Measurements from ENCODE around the gene UTP4. TPM values are rescaled to one million over a fixed set of nuclear protein-coding genes. Genes with fewer than 3 reads are reported as not detected.

UTP4 gene
- total and polyA plus RNA-seq, 2 donors: 18.5 to 19.4 TPM

DNA sequence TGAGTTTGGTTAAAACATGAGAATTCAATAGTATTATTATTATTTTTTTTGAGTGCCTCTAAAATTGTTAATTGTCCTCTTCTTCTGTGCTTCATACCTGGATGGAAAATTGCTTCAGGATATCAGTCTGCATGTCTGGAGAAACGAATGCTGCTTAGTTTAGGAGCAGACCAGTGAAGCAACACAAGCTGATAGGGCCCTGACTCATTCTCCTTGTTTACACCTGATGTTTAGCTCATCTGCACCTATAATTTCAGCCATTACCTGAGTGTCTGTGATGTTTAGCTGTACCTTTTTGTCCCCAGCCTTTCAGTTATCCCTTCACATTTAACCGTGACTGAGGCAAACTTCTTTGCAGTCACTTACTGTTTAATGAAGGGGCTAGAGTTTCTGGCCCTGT lies 69.3 kb downstream of the UTP4 start:
- no peaks in the 10 kb centered on the region for H3K9me3 ChIP-seq (ENCODE audit: control insufficient read depth in 2 of 2, insufficient read depth in 1 of 2, low read length in 1 of 2)
- WGBS: 97% methylated on average over 2 of the region's 2 CpGs
- H3K36me3 ChIP-seq (ENCODE audit: control insufficient read depth in 2 of 2, insufficient read depth in 2 of 2, low read length in 1 of 2): no peaks in the 10 kb centered on the region
- DNase-seq (ENCODE audit: low read depth in 6 of 9, low spot score in 9 of 9): no peak
- no peak overlapping the region for H3K27ac ChIP-seq (ENCODE audit: low read depth in 1 of 2, low read length in 1 of 2)
- H3K27me3 ChIP-seq (ENCODE audit: control insufficient read depth in 2 of 2, insufficient read depth in 1 of 2, low read length in 1 of 2): no peaks in the 10 kb centered on the region
- H3K4me3 ChIP-seq (ENCODE audit: low read length in 2 of 2): no peak overlapping the region
- H3K4me1 ChIP-seq (ENCODE audit: control insufficient read depth in 2 of 2, insufficient read depth in 2 of 2, low read length in 2 of 2): no peaks in the 10 kb centered on the region

DNA sequence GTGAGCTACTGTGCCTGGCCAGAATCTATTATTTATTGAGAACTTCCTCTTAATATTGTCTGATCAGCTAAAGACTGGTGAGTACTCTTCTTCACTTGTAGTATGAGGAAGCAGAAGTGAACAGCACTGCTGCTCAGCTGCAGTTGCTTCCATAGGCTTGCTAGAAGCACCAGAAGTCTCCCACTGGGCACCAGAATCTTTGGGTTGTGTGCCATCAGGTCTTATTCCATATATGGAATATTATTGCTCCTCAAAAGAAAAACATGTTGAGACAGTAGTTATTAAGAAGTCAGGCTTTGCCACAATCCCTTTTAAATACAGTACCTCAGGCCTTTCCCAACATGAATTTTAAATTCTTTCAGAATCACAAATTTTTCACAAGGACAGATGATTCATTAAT lies 71.7 kb downstream of the UTP4 start:
- no peak overlapping the region for H3K4me3 ChIP-seq (ENCODE audit: low read length in 2 of 2)
- no peak overlapping the region for H3K27ac ChIP-seq (ENCODE audit: low read depth in 1 of 2, low read length in 1 of 2)
- no peak for DNase-seq (ENCODE audit: low read depth in 6 of 9, low spot score in 9 of 9)
- H3K9me3 ChIP-seq (ENCODE audit: control insufficient read depth in 2 of 2, insufficient read depth in 1 of 2, low read length in 1 of 2): no peaks in the 10 kb centered on the region
- no peaks in the 10 kb centered on the region for H3K4me1 ChIP-seq (ENCODE audit: control insufficient read depth in 2 of 2, insufficient read depth in 2 of 2, low read length in 2 of 2)
- H3K27me3 ChIP-seq (ENCODE audit: control insufficient read depth in 2 of 2, insufficient read depth in 1 of 2, low read length in 1 of 2): no peaks in the 10 kb centered on the region
- no peaks in the 10 kb centered on the region for H3K36me3 ChIP-seq (ENCODE audit: control insufficient read depth in 2 of 2, insufficient read depth in 2 of 2, low read length in 1 of 2)

DNA sequence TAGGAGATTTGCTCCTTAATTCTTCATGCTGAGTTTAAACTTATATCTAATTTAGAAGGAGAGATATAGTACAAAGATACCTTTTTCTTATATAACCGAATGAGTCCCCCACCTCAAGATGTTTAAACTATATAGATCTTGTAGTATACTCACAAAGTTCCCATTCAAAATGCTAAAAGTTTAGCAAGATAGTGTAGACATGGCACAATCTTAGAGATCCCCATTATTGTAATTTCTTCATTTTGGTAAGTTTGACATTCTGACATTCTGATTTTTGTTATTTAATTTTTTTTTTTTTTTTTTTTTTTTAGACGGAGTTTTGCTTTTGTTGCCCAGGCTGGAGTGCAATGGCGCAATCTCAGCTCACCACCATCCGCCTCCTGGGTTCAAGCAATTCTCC lies 77.3 kb downstream of the UTP4 start:
- no peaks in the 10 kb centered on the region for H3K36me3 ChIP-seq (ENCODE audit: control insufficient read depth in 2 of 2, insufficient read depth in 2 of 2, low read length in 1 of 2)
- H3K4me3 ChIP-seq (ENCODE audit: low read length in 2 of 2): no peak overlapping the region
- no peak overlapping the region for H3K27ac ChIP-seq (ENCODE audit: low read depth in 1 of 2, low read length in 1 of 2)
- no peaks in the 10 kb centered on the region for H3K9me3 ChIP-seq (ENCODE audit: control insufficient read depth in 2 of 2, insufficient read depth in 1 of 2, low read length in 1 of 2)
- no peaks in the 10 kb centered on the region for H3K4me1 ChIP-seq (ENCODE audit: control insufficient read depth in 2 of 2, insufficient read depth in 2 of 2, low read length in 2 of 2)
- no peak for DNase-seq (ENCODE audit: low read depth in 6 of 9, low spot score in 9 of 9)
- over 99% methylated on average over 4 of the region's 4 CpGs for WGBS
- H3K27me3 ChIP-seq (ENCODE audit: control insufficient read depth in 2 of 2, insufficient read depth in 1 of 2, low read length in 1 of 2): no peaks in the 10 kb centered on the region

DNA sequence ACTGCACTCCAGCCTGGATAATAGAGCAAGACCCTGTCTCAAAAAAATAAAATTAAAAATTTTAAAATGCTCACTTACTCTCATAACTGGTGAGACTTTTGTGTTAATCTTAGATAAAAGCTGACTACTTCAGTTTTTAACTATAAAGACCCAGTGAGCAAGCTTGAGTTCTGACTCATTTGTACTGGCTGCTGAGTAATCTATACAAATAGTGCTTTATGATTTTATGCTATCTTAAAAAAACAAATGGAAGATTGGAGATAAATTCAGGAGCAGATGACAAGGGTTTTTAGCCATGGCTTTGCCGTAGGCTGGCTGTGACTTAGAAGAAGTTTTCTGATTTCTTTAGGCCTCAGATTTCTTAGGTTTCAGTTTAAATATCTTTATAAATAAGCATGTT lies 85.0 kb downstream of the UTP4 start:
- Histone ChIP-seq H3K9me3 (ENCODE audit: control insufficient read depth in 2 of 2, insufficient read depth in 1 of 2, low read length in 1 of 2) (no peaks in the 10 kb centered on the region), H3K4me3 (ENCODE audit: low read length in 2 of 2) (no peak overlapping the region), H3K36me3 (ENCODE audit: control insufficient read depth in 2 of 2, insufficient read depth in 2 of 2, low read length in 1 of 2) (no peaks in the 10 kb centered on the region), H3K4me1 (ENCODE audit: control insufficient read depth in 2 of 2, insufficient read depth in 2 of 2, low read length in 2 of 2) (no peaks in the 10 kb centered on the region), H3K27ac (ENCODE audit: low read depth in 1 of 2, low read length in 1 of 2) (no peak overlapping the region), H3K27me3 (ENCODE audit: control insufficient read depth in 2 of 2, insufficient read depth in 1 of 2, low read length in 1 of 2) (no peaks in the 10 kb centered on the region)
- WGBS: 99% methylated on average over 1 of the region's 1 CpG
- DNase-seq (ENCODE audit: low read depth in 6 of 9, low spot score in 9 of 9): no peak

Other genes starting within 250 kb of the UTP4 start
- 0.09 TPM for gene HAS3, start 27.0 kb upstream of the UTP4 start, total RNA-seq
- 0.89 TPM for gene HAS3, start 27.0 kb upstream of the UTP4 start, polyA plus RNA-seq
- gene CHTF8, start 61 bp upstream of the UTP4 start, total RNA-seq: 35.3 TPM
- 64.4 TPM for gene CHTF8, start 61 bp upstream of the UTP4 start, polyA plus RNA-seq
- 7.2 TPM for gene SNTB2, start 54.5 kb downstream of the UTP4 start, total RNA-seq
- 11.2 TPM for gene SNTB2, start 54.5 kb downstream of the UTP4 start, polyA plus RNA-seq
- 15.1 TPM for gene VPS4A, start 178.7 kb downstream of the UTP4 start, total RNA-seq
- gene VPS4A, start 178.7 kb downstream of the UTP4 start, polyA plus RNA-seq: 28.4 TPM
- 9.8 TPM for gene PDF, start 197.9 kb downstream of the UTP4 start, total RNA-seq
- gene PDF, start 197.9 kb downstream of the UTP4 start, polyA plus RNA-seq: 2.1 TPM
- 21.4 TPM for gene COG8, start 206.9 kb downstream of the UTP4 start, total RNA-seq
- gene COG8, start 206.9 kb downstream of the UTP4 start, polyA plus RNA-seq: 20.5 TPM
- gene NIP7, start 207.1 kb downstream of the UTP4 start, total RNA-seq: 23.1 TPM
- 23.5 TPM for gene NIP7, start 207.1 kb downstream of the UTP4 start, polyA plus RNA-seq
- gene TMED6, start 219.1 kb downstream of the UTP4 start, total RNA-seq: 0.14 TPM
- 1.2 TPM for gene TMED6, start 219.1 kb downstream of the UTP4 start, polyA plus RNA-seq

Measured in thymus (tissue), 11 donors.